HL-60 (cell line): ENCODE measurements around the gene PDE4B.

ENCODE experiments used
- DNase-seq, 2 experiments: peaks; one replicate each; pipeline ENCODE4 v3.0.0-alpha.2; 2010 to 2020; ENCODE audit warnings: low read depth in 1 of 2, low spot score in 1 of 2
- H3K27ac ChIP-seq: fragments of 250-450 bp; sonication (Bioruptor Pico); replicated peaks from 2 replicates; pipeline ENCODE4 v1.5.1; 2020; ENCODE audit warnings: mild to moderate bottlenecking, moderate library complexity
- H3K27me3 ChIP-seq: fragments of 250-450 bp; sonication (Bioruptor Pico); 2 replicates; pipeline ENCODE4 v1.5.1; 2021; ENCODE audit warnings: mild to moderate bottlenecking, moderate library complexity; ENCODE audit not compliant: insufficient read depth, poor library complexity, severe bottlenecking
- H3K4me3 ChIP-seq: replicated peaks from 2 replicates; pipeline ENCODE4 v1.5.1; 2011; ENCODE audit warnings: mild to moderate bottlenecking, control low read depth, low read length; ENCODE audit not compliant: insufficient read depth
- GABPA ChIP-seq: IDR thresholded peaks from 2 replicates; pipeline ENCODE4 v1.6.1; 2012; ENCODE audit warnings: low read depth
- POLR2AphosphoS5 ChIP-seq: IDR thresholded peaks from 2 replicates; pipeline ENCODE4 v1.6.1; 2012; ENCODE audit warnings: low read depth
- SPI1 ChIP-seq: IDR thresholded peaks from 2 replicates; pipeline ENCODE4 v1.6.1; 2012; ENCODE audit warnings: low read depth, mild to moderate bottlenecking, borderline replicate concordance
- TF ChIP-seq, protein P1 (sequence below): IDR thresholded peaks from 2 replicates; pipeline ENCODE4 v1.6.1; 2012; ENCODE audit warnings: low read depth; ENCODE audit not compliant: insufficient replicate concordance
- TF ChIP-seq, protein P2 (sequence below): IDR thresholded peaks from one replicate; pipeline ENCODE4 v1.5.1; 2011; ENCODE audit warnings: low read length, control low read depth, inconsistent platforms; ENCODE audit not compliant: insufficient read depth

Gene PDE4B

DNA sequence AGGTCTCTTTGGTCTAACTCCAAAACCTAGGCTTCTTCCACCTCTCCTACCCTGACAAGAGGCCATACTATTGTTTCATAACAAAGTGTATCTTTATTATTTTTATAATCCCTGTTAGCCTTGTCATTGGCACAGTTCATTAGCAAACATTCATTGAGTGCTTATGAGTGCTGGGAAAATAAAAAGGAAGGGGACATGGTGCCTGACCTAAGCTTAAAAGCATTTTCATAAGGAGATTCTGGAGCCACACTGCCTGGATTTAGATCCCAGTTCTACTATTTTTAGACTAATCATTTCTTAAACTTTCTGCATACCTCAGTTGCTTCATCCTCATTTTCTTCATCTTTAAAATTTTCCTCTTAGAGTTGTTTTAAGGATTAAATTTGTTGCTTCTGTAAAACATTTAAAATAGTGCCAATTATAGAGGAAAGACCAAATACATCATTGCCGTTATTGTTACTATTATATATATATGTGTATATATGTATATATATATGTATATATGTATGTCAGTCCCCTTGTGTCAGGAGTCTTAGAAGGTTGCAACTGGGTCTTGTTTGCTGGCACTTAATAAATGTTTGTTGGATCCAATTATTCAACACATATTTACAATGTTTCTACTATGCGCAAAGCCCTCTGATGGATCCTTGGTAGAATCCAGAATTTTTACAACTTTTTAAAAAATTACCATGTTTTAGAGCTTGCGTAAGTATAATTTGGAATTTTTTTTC, 490.4 kb downstream of the PDE4B start:
- no peak overlapping the region for H3K27ac ChIP-seq
- no peak for DNase-seq
- no peaks in the 10 kb centered on the region for H3K27me3 ChIP-seq
- TF ChIP-seq, protein P1, sequence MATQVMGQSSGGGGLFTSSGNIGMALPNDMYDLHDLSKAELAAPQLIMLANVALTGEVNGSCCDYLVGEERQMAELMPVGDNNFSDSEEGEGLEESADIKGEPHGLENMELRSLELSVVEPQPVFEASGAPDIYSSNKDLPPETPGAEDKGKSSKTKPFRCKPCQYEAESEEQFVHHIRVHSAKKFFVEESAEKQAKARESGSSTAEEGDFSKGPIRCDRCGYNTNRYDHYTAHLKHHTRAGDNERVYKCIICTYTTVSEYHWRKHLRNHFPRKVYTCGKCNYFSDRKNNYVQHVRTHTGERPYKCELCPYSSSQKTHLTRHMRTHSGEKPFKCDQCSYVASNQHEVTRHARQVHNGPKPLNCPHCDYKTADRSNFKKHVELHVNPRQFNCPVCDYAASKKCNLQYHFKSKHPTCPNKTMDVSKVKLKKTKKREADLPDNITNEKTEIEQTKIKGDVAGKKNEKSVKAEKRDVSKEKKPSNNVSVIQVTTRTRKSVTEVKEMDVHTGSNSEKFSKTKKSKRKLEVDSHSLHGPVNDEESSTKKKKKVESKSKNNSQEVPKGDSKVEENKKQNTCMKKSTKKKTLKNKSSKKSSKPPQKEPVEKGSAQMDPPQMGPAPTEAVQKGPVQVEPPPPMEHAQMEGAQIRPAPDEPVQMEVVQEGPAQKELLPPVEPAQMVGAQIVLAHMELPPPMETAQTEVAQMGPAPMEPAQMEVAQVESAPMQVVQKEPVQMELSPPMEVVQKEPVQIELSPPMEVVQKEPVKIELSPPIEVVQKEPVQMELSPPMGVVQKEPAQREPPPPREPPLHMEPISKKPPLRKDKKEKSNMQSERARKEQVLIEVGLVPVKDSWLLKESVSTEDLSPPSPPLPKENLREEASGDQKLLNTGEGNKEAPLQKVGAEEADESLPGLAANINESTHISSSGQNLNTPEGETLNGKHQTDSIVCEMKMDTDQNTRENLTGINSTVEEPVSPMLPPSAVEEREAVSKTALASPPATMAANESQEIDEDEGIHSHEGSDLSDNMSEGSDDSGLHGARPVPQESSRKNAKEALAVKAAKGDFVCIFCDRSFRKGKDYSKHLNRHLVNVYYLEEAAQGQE = no peak
- TF ChIP-seq GABPA (no peak), SPI1 (no peak), POLR2AphosphoS5 (no peak)
- TF ChIP-seq, protein P2, sequence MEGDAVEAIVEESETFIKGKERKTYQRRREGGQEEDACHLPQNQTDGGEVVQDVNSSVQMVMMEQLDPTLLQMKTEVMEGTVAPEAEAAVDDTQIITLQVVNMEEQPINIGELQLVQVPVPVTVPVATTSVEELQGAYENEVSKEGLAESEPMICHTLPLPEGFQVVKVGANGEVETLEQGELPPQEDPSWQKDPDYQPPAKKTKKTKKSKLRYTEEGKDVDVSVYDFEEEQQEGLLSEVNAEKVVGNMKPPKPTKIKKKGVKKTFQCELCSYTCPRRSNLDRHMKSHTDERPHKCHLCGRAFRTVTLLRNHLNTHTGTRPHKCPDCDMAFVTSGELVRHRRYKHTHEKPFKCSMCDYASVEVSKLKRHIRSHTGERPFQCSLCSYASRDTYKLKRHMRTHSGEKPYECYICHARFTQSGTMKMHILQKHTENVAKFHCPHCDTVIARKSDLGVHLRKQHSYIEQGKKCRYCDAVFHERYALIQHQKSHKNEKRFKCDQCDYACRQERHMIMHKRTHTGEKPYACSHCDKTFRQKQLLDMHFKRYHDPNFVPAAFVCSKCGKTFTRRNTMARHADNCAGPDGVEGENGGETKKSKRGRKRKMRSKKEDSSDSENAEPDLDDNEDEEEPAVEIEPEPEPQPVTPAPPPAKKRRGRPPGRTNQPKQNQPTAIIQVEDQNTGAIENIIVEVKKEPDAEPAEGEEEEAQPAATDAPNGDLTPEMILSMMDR = no peak
- no peak overlapping the region for H3K4me3 ChIP-seq

DNA sequence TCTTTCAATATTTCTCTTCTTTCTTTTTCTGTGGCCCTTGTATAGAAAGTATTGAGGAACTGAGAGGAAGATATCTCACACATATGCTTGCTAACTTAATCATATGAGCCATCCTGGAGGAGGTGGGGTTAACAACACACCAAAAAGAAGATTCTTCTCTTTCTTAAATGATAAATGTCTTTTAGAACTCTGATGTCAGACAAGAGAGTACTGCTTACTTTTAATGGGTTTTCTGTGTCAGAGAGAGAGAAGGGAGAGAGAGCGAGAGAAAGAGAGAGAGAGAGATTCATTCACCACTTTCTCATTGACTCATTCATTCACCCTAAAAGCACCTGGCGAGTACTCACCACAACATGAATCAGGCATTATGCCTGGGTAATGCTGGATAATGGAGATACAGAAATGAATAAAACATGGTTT, 490.9 kb downstream of the PDE4B start:
- no peak for DNase-seq
- no peaks in the 10 kb centered on the region for H3K27me3 ChIP-seq
- no peak overlapping the region for H3K4me3 ChIP-seq
- TF ChIP-seq POLR2AphosphoS5 = no peak
- no peak for TF ChIP-seq GABPA
- TF ChIP-seq, protein P2 = no peak
- TF ChIP-seq, protein P1 = no peak
- no peak for TF ChIP-seq SPI1
- no peak overlapping the region for H3K27ac ChIP-seq

DNA sequence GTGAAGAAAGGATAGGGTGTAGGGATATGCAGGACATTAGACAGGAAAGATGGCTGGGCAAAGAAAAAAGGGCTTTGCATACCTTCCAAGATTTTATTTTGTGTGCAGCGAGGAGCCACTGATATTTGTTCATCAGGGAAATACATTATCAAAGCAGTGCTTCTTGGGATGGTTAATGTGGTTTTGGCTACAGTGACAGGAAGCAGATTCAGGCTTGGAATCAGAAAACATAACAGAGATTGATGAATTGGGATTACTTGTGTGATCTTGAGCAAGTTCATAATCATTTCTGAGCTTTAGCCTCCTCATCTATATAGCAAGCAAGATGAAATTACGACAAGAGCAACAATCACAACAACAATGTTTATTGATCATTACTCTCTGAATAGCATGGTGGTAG, 492.1 kb downstream of the PDE4B start:
- no peak for DNase-seq
- Histone ChIP-seq H3K27me3 (no peaks in the 10 kb centered on the region), H3K4me3 (no peak overlapping the region), H3K27ac (no peak overlapping the region)
- no peak for TF ChIP-seq GABPA
- TF ChIP-seq, protein P1 = no peak
- TF ChIP-seq POLR2AphosphoS5 = no peak
- no peak for TF ChIP-seq SPI1
- TF ChIP-seq, protein P2 = no peak
